ENCODE results near the gene TMCC1. TPM values are rescaled to one million over a fixed set of nuclear protein-coding genes. Genes with fewer than 3 reads are reported as not detected.
"Not testable (repeated sequence)": the region's sequence is repeated elsewhere in the genome, so short reads cannot be mapped to it uniquely, and the experiment has no call there.

The TMCC1 gene
- total RNA-seq, 1 donor from 2014 or later: 29.1 TPM

DNA sequence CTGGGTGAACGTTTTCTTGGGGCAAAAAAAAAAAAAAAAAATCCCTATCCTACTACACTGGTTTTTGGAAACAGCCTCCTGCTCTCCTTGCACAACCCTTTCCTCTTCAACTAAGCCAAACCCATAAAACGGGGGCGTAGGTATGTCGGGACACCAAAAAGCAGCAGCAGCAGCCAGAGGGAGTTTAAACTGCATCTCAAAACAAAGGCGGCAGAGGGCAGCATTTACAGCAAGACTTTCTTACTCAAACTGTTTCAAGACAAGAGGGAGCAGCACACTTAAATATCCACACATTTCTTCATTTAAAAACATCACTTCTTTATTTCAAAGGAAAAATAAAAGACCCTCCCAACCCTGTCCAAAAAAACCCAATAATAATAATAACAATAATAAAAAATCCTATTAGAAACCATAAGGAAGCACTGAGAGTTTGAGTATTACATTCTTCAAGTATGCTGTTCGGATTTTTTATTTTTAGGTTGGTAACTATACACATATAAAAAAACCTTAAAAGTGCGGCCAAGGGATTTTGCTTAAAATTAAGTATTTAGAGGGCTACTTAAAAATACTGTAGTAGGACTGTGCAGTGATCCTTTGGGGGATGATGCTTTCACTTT, 243.1 kb downstream of the TMCC1 start:
- DNase-seq (ENCODE audit: missing footprints) (no peak), ATAC-seq (peak; percentile 80)
- intact Hi-C loops (cut with DNase I): loop anchor here (5.0 to 10.0 kb wide), 3 partner anchors 37 to 282 kb away; no protein-coding TSS in a partner anchor

DNA sequence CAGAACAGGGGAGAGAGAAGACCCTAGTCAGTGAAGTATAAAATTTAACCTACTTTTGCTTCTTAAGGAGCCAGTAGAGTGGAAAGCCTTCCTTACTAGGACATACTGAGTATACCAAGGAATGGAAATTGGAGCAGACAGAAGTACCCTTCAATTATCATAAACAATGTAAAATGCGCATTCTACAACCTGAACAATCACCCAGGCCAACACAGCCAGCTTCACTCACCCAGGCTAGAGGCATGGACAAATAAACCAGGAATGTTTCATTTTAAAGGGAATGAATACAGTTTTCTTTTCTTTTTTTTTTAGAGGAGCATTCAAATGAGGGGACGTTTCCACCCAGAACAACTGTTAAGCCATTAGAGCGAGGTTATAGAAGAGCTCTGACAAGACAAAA, 245.1 kb downstream of the TMCC1 start:
- intact Hi-C loops (cut with DNase I): no loop called here
- ATAC-seq: no peak
- DNase-seq (ENCODE audit: missing footprints): no peak

GRCh38 chr3:129645286-129645685, 248.2 kb downstream of the TMCC1 start:
- DNase-seq (ENCODE audit: missing footprints): no peak
- ATAC-seq: no peak
- intact Hi-C loops (cut with DNase I): no loop called here

DNA sequence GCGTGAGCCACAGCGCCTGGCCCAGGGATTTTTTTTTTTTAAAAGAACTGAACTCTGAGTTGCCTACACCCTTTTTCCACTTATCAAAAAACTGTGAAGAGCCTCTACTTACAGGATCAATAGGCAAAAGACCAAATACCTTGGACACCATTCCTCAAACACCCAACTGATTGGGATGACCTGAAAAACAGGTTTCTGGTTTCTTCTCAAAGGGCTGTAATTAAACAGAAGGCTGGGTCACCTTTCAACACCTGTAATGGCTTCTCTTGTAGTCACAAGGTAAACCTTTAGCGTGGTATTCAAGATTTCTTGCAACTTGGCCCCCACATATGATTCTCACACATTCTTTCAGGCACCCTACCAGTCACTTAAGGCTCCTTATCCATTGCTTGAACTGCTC, 248.7 kb downstream of the TMCC1 start:
- ATAC-seq: no peak
- DNase-seq (ENCODE audit: missing footprints): no peak
- intact Hi-C loops (cut with DNase I): no loop called here

DNA sequence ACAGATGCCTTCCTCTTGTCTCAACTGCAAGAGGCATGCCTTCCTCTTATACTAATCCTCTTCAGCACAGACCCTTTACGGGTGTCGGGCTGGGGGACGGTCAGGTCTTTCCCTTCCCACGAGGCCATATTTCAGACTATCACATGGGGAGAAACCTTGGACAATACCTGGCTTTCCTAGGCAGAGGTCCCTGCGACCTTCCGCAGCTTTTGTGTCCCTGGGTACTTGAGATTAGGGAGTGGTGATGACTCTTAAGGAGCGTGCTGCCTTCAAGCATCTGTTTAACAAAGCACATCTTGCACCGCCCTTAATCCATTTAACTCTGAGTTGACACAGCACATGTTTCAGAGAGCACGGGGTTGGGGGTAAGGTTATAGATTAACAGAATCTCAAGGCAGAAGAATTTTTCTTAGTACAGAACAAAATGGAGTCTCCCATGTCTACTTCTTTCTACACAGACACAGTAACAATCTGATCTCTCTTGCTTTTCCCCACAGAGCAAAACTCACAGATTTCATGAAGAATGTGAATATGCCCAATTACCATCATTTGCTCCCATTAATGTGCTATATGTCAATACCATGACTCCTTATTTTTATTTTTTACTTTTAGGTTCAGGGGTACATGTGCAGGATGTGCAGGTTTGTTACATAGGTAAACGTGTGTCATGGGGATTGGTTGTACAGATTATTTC, 251.8 kb downstream of the TMCC1 start:
- intact Hi-C loops (cut with DNase I); ATAC-seq; DNase-seq (ENCODE audit: missing footprints): not testable (repeated sequence)

GRCh38 chr3:129640985-129641384, 252.5 kb downstream of the TMCC1 start:
- intact Hi-C loops (cut with DNase I); DNase-seq (ENCODE audit: missing footprints); ATAC-seq: not testable (repeated sequence)

DNA sequence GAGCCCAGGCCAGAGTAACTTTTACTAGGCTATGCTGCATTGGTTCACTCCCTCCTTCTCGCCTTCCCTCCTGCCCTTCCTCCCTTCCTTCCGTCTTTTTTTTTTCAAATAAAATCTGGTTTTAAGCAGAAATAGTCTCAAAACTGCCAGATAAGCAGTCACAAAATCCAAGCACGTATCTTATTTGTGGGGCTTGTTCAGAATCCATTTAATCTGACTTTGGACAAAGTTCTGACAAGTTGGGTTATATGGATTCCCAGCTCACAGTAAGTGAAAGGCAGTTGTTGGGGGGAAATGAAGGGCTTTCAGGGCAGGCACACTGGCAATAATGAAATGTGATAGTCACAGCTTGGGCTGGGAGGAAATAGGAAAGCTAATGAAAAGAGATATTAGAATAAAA, 255.0 kb downstream of the TMCC1 start:
- intact Hi-C loops (cut with DNase I): no loop called here
- no peak for ATAC-seq

GRCh38 chr3:129636082-129636481, 257.4 kb downstream of the TMCC1 start:
- ATAC-seq: no peak
- intact Hi-C loops (cut with DNase I): no loop called here
- no peak for DNase-seq (ENCODE audit: missing footprints)

More for the DNA sequence above, 255.0 kb downstream of the TMCC1 start:
- DNase-seq (ENCODE audit: missing footprints): no peak

- DNase-seq (ENCODE audit: missing footprints) (no peak), ATAC-seq (no peak)
- intact Hi-C loops (cut with DNase I): no loop called here
These were observed 257.9 kb downstream of the TMCC1 start for GRCh38 chr3:129635656-129636055.

DNA sequence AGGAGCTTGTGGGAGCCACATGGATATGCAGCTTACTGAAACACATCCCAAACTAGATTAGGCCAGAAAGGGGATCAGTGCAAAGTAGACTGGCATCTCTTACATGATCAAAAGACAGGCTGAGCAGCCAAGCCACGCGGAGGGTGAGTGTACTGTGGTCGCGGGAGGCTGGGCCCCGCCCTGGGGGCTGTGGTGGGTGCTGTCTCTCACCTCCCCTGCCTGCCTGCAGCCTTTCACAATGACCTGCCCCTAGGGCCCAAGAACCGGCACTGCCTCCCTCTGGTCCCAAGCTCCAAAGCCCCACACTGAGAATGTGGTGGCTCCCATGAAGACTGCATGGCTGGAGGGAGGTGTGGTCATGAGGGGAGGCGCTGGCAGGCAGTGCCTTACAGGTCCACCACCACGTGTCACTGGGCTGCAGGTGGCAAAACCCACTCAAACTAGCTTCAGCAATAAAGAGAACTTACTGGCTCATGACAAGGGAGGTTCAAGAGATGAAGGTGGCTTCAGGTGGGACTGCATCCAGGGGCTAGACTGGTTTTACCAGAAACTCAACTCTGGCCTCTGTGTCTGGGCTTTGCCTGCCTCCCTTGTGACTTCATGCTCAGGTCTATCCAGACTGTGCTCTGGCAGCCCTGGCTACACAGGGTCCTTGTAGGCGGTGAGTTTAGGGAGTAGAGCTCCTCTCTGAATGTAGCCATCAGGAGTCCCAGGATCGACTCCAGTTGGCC, 259.6 kb downstream of the TMCC1 start:
- no peak for ATAC-seq
- DNase-seq (ENCODE audit: missing footprints): no peak
- intact Hi-C loops (cut with DNase I): no loop called here

- ATAC-seq (no peak), DNase-seq (ENCODE audit: missing footprints) (no peak)
- intact Hi-C loops (cut with DNase I): no loop called here
These were observed 260.5 kb downstream of the TMCC1 start for GRCh38 chr3:129632977-129633376.

- DNase-seq (ENCODE audit: missing footprints) (no peak), ATAC-seq (no peak)
- intact Hi-C loops (cut with DNase I): no loop called here
These were observed 261.0 kb downstream of the TMCC1 start for GRCh38 chr3:129632556-129632955.

DNA sequence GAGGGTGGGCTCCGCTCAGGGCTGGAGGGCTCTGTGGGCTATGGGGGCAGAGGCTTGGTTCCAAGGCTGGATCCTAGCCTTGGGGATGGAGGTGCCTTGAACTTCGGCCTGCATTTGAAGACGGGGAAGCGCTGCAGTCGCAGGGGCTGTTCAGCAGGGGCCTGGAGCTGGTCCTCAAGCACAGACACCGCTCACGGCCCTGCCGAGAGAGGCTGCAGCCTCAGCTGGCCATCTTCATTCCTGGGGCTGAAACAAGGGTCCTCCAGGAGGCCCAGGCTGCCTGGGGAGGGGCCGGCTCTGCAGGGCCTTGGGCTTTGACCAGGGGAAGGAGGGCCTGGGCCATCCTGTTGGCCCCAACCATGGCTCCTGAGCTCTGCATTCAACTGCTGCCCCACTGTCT, 261.5 kb downstream of the TMCC1 start:
- ATAC-seq: no peak
- intact Hi-C loops (cut with DNase I): no loop called here
- no peak for DNase-seq (ENCODE audit: missing footprints)

GRCh38 chr3:129629011-129629410, 264.5 kb downstream of the TMCC1 start:
- DNase-seq (ENCODE audit: missing footprints): no peak
- intact Hi-C loops (cut with DNase I): loop anchor here (2.0 to 5.0 kb wide), 3 partner anchors 187 to 306 kb away; partner anchors contain the start of gene IFT122
- ATAC-seq: no peak

DNA sequence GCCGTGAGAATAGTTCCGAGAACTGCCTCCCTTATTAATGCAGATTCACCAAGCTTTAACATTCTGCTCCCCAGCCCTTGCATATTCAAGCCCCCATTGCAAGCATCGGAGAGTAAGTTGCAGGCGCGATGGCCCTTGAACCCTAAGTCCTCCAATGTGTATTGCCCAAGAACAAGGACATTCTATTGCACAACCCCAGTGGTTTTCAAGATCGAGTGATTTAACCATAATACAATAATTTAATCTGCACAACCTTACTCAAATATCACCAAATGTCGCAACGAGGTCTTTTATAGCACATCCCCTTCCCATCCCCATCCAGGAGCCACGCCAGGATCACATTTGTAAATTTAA, 265.4 kb downstream of the TMCC1 start:
- ATAC-seq (no peak), DNase-seq (ENCODE audit: missing footprints) (no peak)
- intact Hi-C loops (cut with DNase I): loop anchor here (2.0 to 5.0 kb wide), 3 partner anchors 186 to 307 kb away; partner anchors contain the start of gene IFT122

- intact Hi-C loops (cut with DNase I): loop anchor here (2.0 to 5.0 kb wide), 5 partner anchors 31 to 307 kb away; partner anchors contain the start of gene IFT122
- DNase-seq (ENCODE audit: missing footprints): peak; percentile 83
- ATAC-seq: peak; percentile 42
These were observed 266.0 kb downstream of the TMCC1 start for GRCh38 chr3:129627350-129628168.

DNA sequence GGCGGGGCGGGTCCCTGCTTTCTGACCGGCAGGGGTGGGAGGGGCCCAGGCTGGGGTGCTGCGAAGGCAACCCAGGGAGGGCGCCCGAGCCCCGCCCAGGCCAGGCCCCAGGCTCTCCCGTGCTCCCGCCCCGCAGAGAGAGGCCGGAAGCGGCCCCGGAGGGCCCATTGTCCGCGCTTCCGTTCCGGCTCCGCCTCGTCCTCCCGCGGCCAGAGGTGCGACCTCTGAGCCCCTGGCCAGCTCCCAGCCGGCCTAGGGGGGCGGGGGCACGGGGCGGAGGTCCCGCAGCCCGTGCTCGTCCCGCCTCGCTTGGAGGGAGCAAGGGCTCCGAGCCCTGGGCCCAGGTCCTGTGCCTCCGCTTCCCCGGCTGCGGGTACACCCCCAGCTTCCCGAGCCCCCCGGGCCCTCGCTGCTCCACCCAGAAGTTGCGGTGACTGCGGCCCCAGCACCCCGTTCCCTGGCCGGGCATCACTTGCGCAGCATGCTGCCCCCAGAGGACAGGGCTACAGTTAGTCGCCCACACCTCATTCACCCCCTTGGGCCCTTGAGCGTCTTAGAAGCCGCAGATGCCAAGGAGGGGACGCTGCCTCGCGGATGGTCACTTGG, 266.7 kb downstream of the TMCC1 start:
- ATAC-seq (peak; percentile 94), DNase-seq (ENCODE audit: missing footprints) (peak; percentile 97)
- intact Hi-C loops (cut with DNase I): loop anchor here (1.0 to 5.0 kb wide), 4 partner anchors 30 to 185 kb away; partner anchors contain the start of gene IFT122
